Activated CD4-positive, alpha-beta T cell treated with anti-CD3 and anti-CD28 coated beads, Interleukin-2, amount 50 U/mL, for 24 hours (primary cell): Measurements from ENCODE around the gene CDK4.
"Not testable (repeated sequence)": the region's sequence is repeated elsewhere in the genome, so short reads cannot be mapped to it uniquely, and the experiment has no call there.

Experiments
- DNase-seq, 2 donors: peaks; one replicate each; pipeline ENCODE4 v3.0.0-alpha.2; 2020; ENCODE audit warnings: low read depth in 1 of 2, low spot score in 1 of 2

CDK4 gene

GRCh38 chr12:57715036-57715748 lies 36.9 kb downstream of the CDK4 start:
- DNase-seq: not testable (repeated sequence)

- DNase-seq: no peak
Observed at GRCh38 chr12:57713209-57713608, 38.9 kb downstream of the CDK4 start.

GRCh38 chr12:57712701-57713100 lies 39.4 kb downstream of the CDK4 start:
- no peak for DNase-seq

GRCh38 chr12:57708296-57708695 lies 43.8 kb downstream of the CDK4 start:
- DNase-seq: no peak

- DNase-seq: no peak
Observed at GRCh38 chr12:57707250-57707649, 44.9 kb downstream of the CDK4 start.

- no peak for DNase-seq
Observed at GRCh38 chr12:57700317-57700716, 51.8 kb downstream of the CDK4 start.

GRCh38 chr12:57698414-57698813 lies 53.7 kb downstream of the CDK4 start:
- DNase-seq: no peak
